ENCODE measurements around the gene PRDM15.

- no peak for TF ChIP-seq EZH2 (IDR thresholded peaks at IDR 0.05; ENCODE audit: borderline replicate concordance, low read depth, low read length, poor library complexity, severe bottlenecking)
- TF ChIP-seq CTCF (conservative IDR thresholded peaks at IDR 0.05; ENCODE audit: low read depth, low read length): no peak
Measured at GRCh38 chr21:41835711-41836154, 43.4 kb downstream of the PRDM15 start.

All from A673 (cell line).